SK-N-SH (cell line): ENCODE data around the gene RASL10A. TPM values are rescaled to one million over a fixed set of nuclear protein-coding genes. Genes with fewer than 3 reads are reported as not detected.

Experiments
- CTCF ChIA-PET: fragments of 300-600, 350-600 bp; formaldehyde crosslinking; extraction: SDS; loops from one replicate; lab custom pipeline; 2021; lab: Yijun Ruan, JAX
- POLR2A ChIA-PET: fragments of 350-600 bp; sonication (Branson Sonifier 250); formaldehyde crosslinking; extraction: SDS; loops from one replicate; lab custom pipeline; 2020; ENCODE audit warnings: antibody characterized with exemption, inconsistent platforms; lab: Yijun Ruan, JAX
- DNase-seq: peaks from one replicate; pipeline ENCODE4 v3.0.0; 2012
- H2AFZ ChIP-seq: fragments of 200-600 bp; sonication (generic); 2 replicates; pipeline ENCODE4 v1.8.1; 2016; ENCODE audit warnings: antibody characterized with exemption, mild to moderate bottlenecking, low read depth
- H3F3A ChIP-seq: fragments of 200-600 bp; sonication (generic); replicated peaks from 2 replicates; pipeline ENCODE3; 2016; ENCODE audit warnings: antibody characterized with exemption, mild to moderate bottlenecking; ENCODE audit not compliant: insufficient read depth
- H3K27ac ChIP-seq, 2 experiments: fragments of 200-500 bp in 1 of 2; fragments of 200-600 bp in 1 of 2; sonication (Bioruptor generic) in 1 of 2; sonication (generic), shearing (Covaris generic) in 1 of 2; 2 replicates each; pipeline versions ENCODE4 v1.5.1 to v1.6.1; 2014 to 2016; ENCODE audit warnings: low read depth in 2 of 2, inconsistent platforms in 1 of 2, low read length in 1 of 2, mild to moderate bottlenecking in 1 of 2, mixed read lengths in 1 of 2
- H3K27me3 ChIP-seq: fragments of 200-600 bp; sonication (generic), shearing (Covaris generic); 2 replicates; pipeline ENCODE4 v1.6.1; 2016; ENCODE audit warnings: mixed run types; ENCODE audit not compliant: insufficient read depth
- H3K36me3 ChIP-seq, 2 experiments: fragments of 200-500 bp in 1 of 2; fragments of 200-600 bp in 1 of 2; sonication (Bioruptor generic) in 1 of 2; sonication (generic) in 1 of 2; replicated peaks in 1 of 2; 2 replicates each; pipeline versions ENCODE3 to v1.5.1; 2014 to 2016; ENCODE audit warnings: low read length in 1 of 2, mild to moderate bottlenecking in 1 of 2; ENCODE audit not compliant: insufficient read depth in 2 of 2, control insufficient read depth in 1 of 2
- H3K4me1 ChIP-seq, 2 experiments: fragments of 200-500 bp in 1 of 2; fragments of 200-600 bp in 1 of 2; sonication (Bioruptor generic) in 1 of 2; sonication (generic), shearing (Covaris generic) in 1 of 2; 2 replicates each; pipeline versions ENCODE4 v1.5.1 to v1.6.1; 2014 to 2016; ENCODE audit warnings: low read depth in 1 of 2, low read length in 1 of 2, mixed run types in 1 of 2; ENCODE audit not compliant: insufficient read depth in 2 of 2, control insufficient read depth in 1 of 2
- H3K4me2 ChIP-seq: fragments of 200-600 bp; sonication (generic), shearing (Covaris generic); 2 replicates; pipeline ENCODE4 v1.6.1; 2017; ENCODE audit warnings: mixed run types
- H3K4me3 ChIP-seq, 2 experiments: fragments of 200-500 bp in 1 of 2; fragments of 200-600 bp in 1 of 2; sonication (Bioruptor generic) in 1 of 2; sonication (generic), shearing (Covaris generic) in 1 of 2; 2 replicates each; pipeline versions ENCODE4 v1.5.1 to v1.8.1; 2014 to 2016; ENCODE audit warnings: low read depth in 2 of 2, inconsistent platforms in 1 of 2, low read length in 1 of 2, mild to moderate bottlenecking in 1 of 2, mixed read lengths in 1 of 2, moderate library complexity in 1 of 2
- H3K79me2 ChIP-seq: fragments of 200-600 bp; sonication (generic); 2 replicates; pipeline ENCODE4 v1.8.1; 2017; ENCODE audit warnings: mild to moderate bottlenecking; ENCODE audit not compliant: insufficient read depth
- H3K9ac ChIP-seq: fragments of 200-600 bp; sonication (generic); 2 replicates; pipeline ENCODE4 v1.6.1; 2017; ENCODE audit warnings: mixed run types
- H3K9me2 ChIP-seq: fragments of 200-600 bp; sonication (generic); 2 replicates; pipeline ENCODE4 v1.6.1; 2017; ENCODE audit warnings: mixed run types
- H3K9me3 ChIP-seq: fragments of 200-600 bp; sonication (generic); 2 replicates; pipeline ENCODE4 v1.6.1; 2017; ENCODE audit warnings: mixed run types, mild to moderate bottlenecking, moderate library complexity
- H4K20me1 ChIP-seq: fragments of 200-600 bp; sonication (generic); 2 replicates; pipeline ENCODE4 v1.6.1; 2017; ENCODE audit warnings: mild to moderate bottlenecking, mixed run types; ENCODE audit not compliant: insufficient read depth
- CHD2 ChIP-seq: fragments of 150-350 bp; IDR thresholded peaks from 2 replicates; pipeline ENCODE4 v1.6.1; 2018; ENCODE audit warnings: low read length; ENCODE audit not compliant: partially characterized antibody
- EP300 ChIP-seq, 2 experiments: IDR thresholded peaks; 2 replicates each; pipeline versions ENCODE4 v1.4.0 to v1.6.1; 2012; ENCODE audit warnings: borderline replicate concordance in 1 of 2, low read depth in 1 of 2, low read length in 1 of 2
- FOSL2 ChIP-seq: IDR thresholded peaks from 2 replicates; pipeline ENCODE4 v1.4.0; 2012; ENCODE audit warnings: low read depth, mild to moderate bottlenecking, moderate library complexity, borderline replicate concordance
- FOXJ3 ChIP-seq: sonication (generic); formaldehyde crosslinking; IDR thresholded peaks from 2 replicates; pipeline ENCODE4 v1.5.1; 2020; ENCODE audit warnings: mild to moderate bottlenecking, missing genetic modification reagents
- GABPA ChIP-seq: IDR thresholded peaks from 2 replicates; pipeline ENCODE4 v1.4.0; 2012; ENCODE audit warnings: low read depth, mild to moderate bottlenecking
- GATA2 ChIP-seq: sonication (generic); formaldehyde crosslinking; IDR thresholded peaks from 2 replicates; pipeline ENCODE4 v1.5.0; 2020; ENCODE audit warnings: mild to moderate bottlenecking, missing genetic modification reagents
- IRF3 ChIP-seq: fragments of 150-350 bp; IDR thresholded peaks from 2 replicates; pipeline ENCODE4 v1.6.1; 2016; ENCODE audit warnings: mild to moderate bottlenecking, low read depth, low read length
- JUND ChIP-seq: IDR thresholded peaks from 2 replicates; pipeline ENCODE4 v1.4.0; 2012
- MAX ChIP-seq: IDR thresholded peaks from 2 replicates; pipeline ENCODE4 v1.4.0; 2012; ENCODE audit warnings: low read depth
- MEF2A ChIP-seq: IDR thresholded peaks from 2 replicates; pipeline ENCODE4 v1.4.0; 2012; ENCODE audit warnings: low read depth, borderline replicate concordance
- MXI1 ChIP-seq: IDR thresholded peaks from 2 replicates; pipeline ENCODE4 v1.6.1; 2012; ENCODE audit warnings: mild to moderate bottlenecking, low read depth, low read length, improper control_type of control experiment
- NFIC ChIP-seq: IDR thresholded peaks from 2 replicates; pipeline ENCODE4 v1.4.0; 2012; ENCODE audit warnings: borderline replicate concordance
- PBX3 ChIP-seq: IDR thresholded peaks from 2 replicates; pipeline ENCODE4; 2012
- POLR2AphosphoS5 ChIP-seq: IDR thresholded peaks from 2 replicates; pipeline ENCODE4 v1.6.1; 2012; ENCODE audit warnings: low read depth, low read length
- RAD21 ChIP-seq: IDR thresholded peaks from 2 replicates; pipeline ENCODE4 v1.6.1; 2012; ENCODE audit warnings: mild to moderate bottlenecking, low read length
- RCOR1 ChIP-seq: fragments of 150-350 bp; IDR thresholded peaks from 2 replicates; pipeline ENCODE4 v1.6.1; 2017; ENCODE audit warnings: antibody characterized with exemption, low read length
- SIN3A ChIP-seq: IDR thresholded peaks from 2 replicates; pipeline ENCODE4 v1.6.1; 2012; ENCODE audit warnings: low read depth, mild to moderate bottlenecking, low read length, moderate library complexity, borderline replicate concordance
- TCF12 ChIP-seq: IDR thresholded peaks from 2 replicates; pipeline ENCODE4 v1.4.0; 2012
- TEAD4 ChIP-seq: IDR thresholded peaks from 2 replicates; pipeline ENCODE4 v1.4.0; 2012; ENCODE audit warnings: mild to moderate bottlenecking, borderline replicate concordance; ENCODE audit not compliant: insufficient read depth
- USF1 ChIP-seq: IDR thresholded peaks from 2 replicates; pipeline ENCODE4 v1.4.0; 2012; ENCODE audit warnings: low read depth, borderline replicate concordance
- USF2 ChIP-seq: fragments of 150-350 bp; IDR thresholded peaks from 2 replicates; pipeline ENCODE4 v1.6.1; 2017; ENCODE audit warnings: antibody characterized with exemption, low read length, low read depth, borderline replicate concordance
- YY1 ChIP-seq: IDR thresholded peaks from 2 replicates; pipeline ENCODE4 v1.4.0; 2012; ENCODE audit warnings: low read depth, mild to moderate bottlenecking
- ZBTB33 ChIP-seq: IDR thresholded peaks from 2 replicates; pipeline ENCODE4 v1.4.0; 2012; ENCODE audit warnings: low read depth, borderline replicate concordance
- WGBS: methylation state at CpG from one replicate; pipeline ENCODE4 v1.1.6; 2017; ENCODE audit warnings: low lambda C conversion rate; 5-methylcytosine and 5-hydroxymethylcytosine counted together
- polyA plus RNA-seq, 3 experiments: library from polyadenylated mRNA; depleted of rRNA; stranded (reverse); fragments of >200 nt; gene quantifications; 2 replicates each; pipeline ENCODE4 v1.2.3, GENCODE V29; 2012

Gene RASL10A
- polyA plus RNA-seq, 1 of the 3 experiments (the other 2 are of a cell fraction) = 0.36 TPM

GRCh38 chr22:29344137-29344536 lies 28.6 kb upstream of the RASL10A start:
- H3K27me3 ChIP-seq = no peaks in the 10 kb centered on the region
- CTCF ChIA-PET = interaction anchor here (1.0 to 1.5 kb wide), 6 partner anchors 9 to 38 kb away, joined by 3 to 7 read pairs (median 4); partner anchors contain the start of gene GAS2L1
- H3K4me2 ChIP-seq = peak overlapping the region; percentile 56
- H3K9ac ChIP-seq = peak overlapping the region; percentile 35; the same call in 1 of the 2 replicates
- peaks cover 20 to 56% of the 10 kb centered on the region in 2 experiments for H3K4me1 ChIP-seq
- no peaks in the 10 kb centered on the region for H3K79me2 ChIP-seq
- no peaks in the 10 kb centered on the region for H4K20me1 ChIP-seq
- H3K27ac ChIP-seq = peak overlapping the region; percentile 89 to 95
- TF ChIP-seq MAX = peak; percentile 76
- TF ChIP-seq SIN3A = peak; percentile 73; the same call in 1 of the 2 replicates
- no peak for TF ChIP-seq USF2
- TF ChIP-seq GABPA = no peak
- TF ChIP-seq POLR2AphosphoS5 = peak; percentile 73; the same call in 1 of the 2 replicates
- peak; percentile 84 for TF ChIP-seq RCOR1
- TF ChIP-seq MXI1 = peak; percentile 37
- 0 out of 2 replicates have a peak, but pooled peaks have one; percentile 29 for TF ChIP-seq ZBTB33
- peak; percentile 98 for TF ChIP-seq PBX3
- TF ChIP-seq TCF12 = peak; percentile 93
- TF ChIP-seq RAD21 = 0 out of 2 replicates have a peak, but pooled peaks have one; percentile 13
- TF ChIP-seq YY1 = no peak
- TF ChIP-seq FOXJ3 (CRISPR knock-in tag) = peak; percentile 81
- peak; percentile 82; the same call in 1 of the 2 replicates for TF ChIP-seq JUND
- TF ChIP-seq NFIC = peak; percentile 97
- TF ChIP-seq TEAD4 = peak; percentile 59; the same call in 1 of the 2 replicates
- TF ChIP-seq CHD2 = peak; percentile 62
- peak; percentile 80 for TF ChIP-seq GATA2 (CRISPR knock-in tag)
- TF ChIP-seq IRF3 = no peak
- peak; percentile 70 to 89; a peak in 3 of 4 replicates for TF ChIP-seq EP300 (IDR thresholded peaks at IDR 0.05; ENCODE audit: borderline replicate concordance in 1 of 2, low read depth in 1 of 2, low read length in 1 of 2)
- TF ChIP-seq USF1 = no peak
- TF ChIP-seq MEF2A = no peak
- TF ChIP-seq FOSL2 = peak; percentile 74
- no peak overlapping the region for H2AFZ ChIP-seq
- POLR2A ChIA-PET = interaction anchor here (0.7 to 1.1 kb wide), 2 partner anchors 137 to 209 kb away, joined by 3 to 4 read pairs; no protein-coding TSS in a partner anchor
- no peaks in the 10 kb centered on the region for H3K9me2 ChIP-seq
- peak; percentile 76 for DNase-seq
- H3K36me3 ChIP-seq = peaks cover 23 to 61% of the 10 kb centered on the region in 2 experiments
- H3F3A ChIP-seq = peaks cover 26% of the 10 kb centered on the region
- H3K9me3 ChIP-seq = no peaks in the 10 kb centered on the region
- WGBS = 1% methylated on average over 5 of the region's 5 CpGs
- H3K4me3 ChIP-seq = no peak overlapping the region
